HEK293 (cell line): ENCODE data around the gene INSRR.

Experiments used
- CTCF ChIP-seq: fragments of 450-650 bp; formaldehyde crosslinking; IDR thresholded peaks from 2 replicates; pipeline ENCODE4 v1.5.1; 2016; ENCODE audit warnings: missing biosample characterization, missing genetic modification characterization
- ZNF302 ChIP-seq: fragments of 450-650 bp; formaldehyde crosslinking; IDR thresholded peaks from 2 replicates; pipeline ENCODE4 v1.5.1; 2016; ENCODE audit warnings: missing biosample characterization, missing genetic modification characterization, low read depth
- ZNF501 ChIP-seq: fragments of 450-650 bp; formaldehyde crosslinking; IDR thresholded peaks from 2 replicates; pipeline ENCODE4 v1.5.1; 2016; ENCODE audit warnings: missing biosample characterization, missing genetic modification characterization
- ZNF624 ChIP-seq: fragments of 450-650 bp; formaldehyde crosslinking; IDR thresholded peaks from 2 replicates; pipeline ENCODE4 v1.5.1; 2017; ENCODE audit warnings: missing biosample characterization, missing genetic modification characterization

DNA sequence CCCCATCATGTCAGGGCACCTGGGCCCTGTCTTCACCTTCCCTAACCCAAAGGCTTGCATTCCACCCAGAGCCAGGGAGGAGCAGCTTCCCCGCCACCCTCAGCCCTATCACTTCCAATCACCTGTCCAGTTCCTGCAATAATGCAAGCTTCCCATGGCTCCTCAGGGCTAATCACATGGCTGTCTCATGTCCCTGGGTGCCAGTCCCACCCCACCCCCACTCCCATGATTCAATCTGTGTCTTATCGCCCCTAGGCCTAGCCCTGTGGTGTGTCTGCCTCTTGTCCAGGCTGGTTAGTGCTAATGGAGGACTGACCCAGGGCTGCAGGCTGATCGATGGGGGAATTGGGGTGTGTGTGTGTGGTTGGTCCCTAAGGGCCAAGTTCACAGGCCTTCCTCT lies 23.6 kb upstream of the INSRR start:
- no peak for TF ChIP-seq ZNF501 (tag by site-specific recombination)
- TF ChIP-seq CTCF (tag by site-specific recombination) = no peak
- TF ChIP-seq ZNF624 (tag by site-specific recombination) = no peak
- no peak for TF ChIP-seq ZNF302 (tag by site-specific recombination)
